HepG2 (cell line): ENCODE results near the gene SLAMF6.

ENCODE experiments used
- CREB1 ChIP-seq, 2 experiments: fragments of 450-650 bp in 1 of 2; IDR thresholded peaks; 2 replicates each; pipeline ENCODE4 v1.6.1; 2016 to 2017; ENCODE audit warnings: control low read depth in 1 of 2, mild to moderate bottlenecking in 1 of 2, missing compliant biosample characterization in 1 of 2, missing genetic modification characterization in 1 of 2
- RBFOX2 ChIP-seq: fragments of 200-400 bp; formaldehyde crosslinking; IDR thresholded peaks from 2 replicates; pipeline ENCODE4 v1.6.1; 2017; ENCODE audit warnings: low read depth, mild to moderate bottlenecking, low read length
- RFX3 ChIP-seq: IDR thresholded peaks from 2 replicates; pipeline ENCODE4 v1.6.1; 2016; ENCODE audit warnings: missing biosample characterization, missing genetic modification reagents
- SP140L ChIP-seq: sonication (generic); formaldehyde crosslinking; IDR thresholded peaks from 2 replicates; pipeline ENCODE4 v1.4.0; 2020; ENCODE audit warnings: missing genetic modification reagents, borderline replicate concordance
- TAF15 ChIP-seq: fragments of 200-400 bp; formaldehyde crosslinking; IDR thresholded peaks from one replicate; pipeline ENCODE4 v1.6.1; 2018; ENCODE audit warnings: mild to moderate bottlenecking, low read depth, low read length; ENCODE audit not compliant: poor library complexity, severe bottlenecking
- TCF12 ChIP-seq, 2 experiments: fragments of 450-650 bp in 1 of 2; sonication (generic) in 1 of 2; formaldehyde crosslinking in 1 of 2; IDR thresholded peaks; 2 replicates each; pipeline versions ENCODE4 v1.6.1 to v1.8.0; 2017 to 2022; ENCODE audit warnings: antibody characterized with exemption in 1 of 2, mild to moderate bottlenecking in 1 of 2, missing genetic modification reagents in 1 of 2, moderate library complexity in 1 of 2
- ZMAT3 ChIP-seq: sonication (generic); formaldehyde crosslinking; conservative IDR thresholded peaks from 2 replicates; pipeline ENCODE4 v1.7.0; 2021; ENCODE audit warnings: missing genetic modification reagents
- ZNF3 ChIP-seq: IDR thresholded peaks from 2 replicates; pipeline ENCODE4 v1.7.0; 2017; ENCODE audit warnings: inconsistent platforms
- ZNF496 ChIP-seq: sonication (generic); formaldehyde crosslinking; IDR thresholded peaks from 2 replicates; pipeline ENCODE4 v1.8.1; 2023; ENCODE audit warnings: mild to moderate bottlenecking, moderate library complexity, missing genetic modification reagents; ENCODE audit not compliant: insufficient replicate concordance
- ZNF552 ChIP-seq: sonication (generic); formaldehyde crosslinking; IDR thresholded peaks from 2 replicates; pipeline ENCODE4 v1.9.0; 2022; ENCODE audit warnings: missing genetic modification reagents, mild to moderate bottlenecking, borderline replicate concordance
- ZNF660 ChIP-seq: sonication (generic); formaldehyde crosslinking; IDR thresholded peaks from 2 replicates; pipeline ENCODE4 v1.5.1; 2020; ENCODE audit warnings: mild to moderate bottlenecking, low read depth, missing genetic modification reagents, borderline replicate concordance
- ZNF747 ChIP-seq: sonication (generic); formaldehyde crosslinking; IDR thresholded peaks from 2 replicates; pipeline ENCODE4 v1.8.1; 2023; ENCODE audit warnings: missing genetic modification reagents, mild to moderate bottlenecking, borderline replicate concordance
- TF ChIP-seq, protein P1 (sequence below): IDR thresholded peaks from 2 replicates; pipeline ENCODE4 v1.6.1; 2016; ENCODE audit warnings: missing biosample characterization, missing genetic modification reagents, low read depth
- TF ChIP-seq, protein P2 (sequence below): IDR thresholded peaks from 2 replicates; pipeline ENCODE4 v1.6.1; 2012; ENCODE audit warnings: low read depth, low read length, improper control_type of control experiment

DNA sequence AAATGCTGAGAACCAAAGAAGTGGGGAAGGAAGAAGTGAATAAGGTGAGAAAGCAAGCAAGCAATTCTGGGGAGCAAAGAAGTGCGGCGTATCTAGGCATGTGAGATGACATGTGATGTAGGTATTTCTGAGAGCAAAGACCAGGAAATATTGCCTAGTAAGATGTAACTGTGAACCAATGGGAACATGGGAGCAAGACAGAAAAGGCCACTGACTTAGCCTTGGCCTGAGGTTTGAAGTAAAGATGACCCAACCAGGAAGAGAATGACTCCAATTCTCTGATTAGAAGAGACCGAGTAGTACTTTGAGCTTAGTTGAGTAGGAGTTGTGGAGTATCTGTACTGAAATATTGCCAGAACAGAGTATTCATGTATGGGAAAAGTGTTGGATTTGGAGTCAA, 31.1 kb downstream of the SLAMF6 start:
- TF ChIP-seq ZMAT3 (CRISPR knock-in tag) = no peak
- TF ChIP-seq ZNF496 (CRISPR knock-in tag) = no peak
- no peak for TF ChIP-seq TAF15
- no peak for TF ChIP-seq ZNF552
- TF ChIP-seq RBFOX2 = no peak
- TF ChIP-seq CREB1 (IDR thresholded peaks at IDR 0.05) = no peak
- no peak for TF ChIP-seq CREB1 (CRISPR knock-in tag; IDR thresholded peaks at IDR 0.05)
- TF ChIP-seq RFX3 = no peak
- TF ChIP-seq ZNF3 (CRISPR knock-in tag) = no peak
- no peak for TF ChIP-seq ZNF747 (CRISPR knock-in tag)
- no peak for TF ChIP-seq SP140L (CRISPR knock-in tag)
- TF ChIP-seq, protein P1, sequence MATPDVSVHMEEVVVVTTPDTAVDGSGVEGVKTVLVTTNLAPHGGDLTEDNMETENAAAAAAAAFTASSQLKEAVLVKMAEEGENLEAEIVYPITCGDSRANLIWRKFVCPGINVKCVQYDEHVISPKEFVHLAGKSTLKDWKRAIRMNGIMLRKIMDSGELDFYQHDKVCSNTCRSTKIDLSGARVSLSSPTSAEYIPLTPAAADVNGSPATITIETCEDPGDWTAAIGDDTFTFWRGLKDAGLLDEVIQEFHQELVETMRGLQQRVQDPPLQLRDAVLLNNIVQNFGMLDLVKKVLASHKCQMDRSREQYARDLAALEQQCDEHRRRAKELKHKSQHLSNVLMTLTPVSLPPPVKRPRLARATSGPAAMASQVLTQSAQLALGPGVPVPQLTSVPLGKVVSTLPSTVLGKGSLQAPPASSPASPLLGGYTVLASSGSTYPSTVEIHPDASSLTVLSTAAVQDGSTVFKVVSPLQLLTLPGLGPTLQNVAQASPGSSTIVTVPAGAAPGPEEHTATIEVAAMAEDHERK (CRISPR knock-in tag) = no peak
- TF ChIP-seq TCF12 (IDR thresholded peaks at IDR 0.05) = no peak
- no peak for TF ChIP-seq TCF12 (CRISPR knock-in tag; IDR thresholded peaks at IDR 0.05)
- no peak for TF ChIP-seq ZNF660 (CRISPR knock-in tag)
- TF ChIP-seq, protein P2, sequence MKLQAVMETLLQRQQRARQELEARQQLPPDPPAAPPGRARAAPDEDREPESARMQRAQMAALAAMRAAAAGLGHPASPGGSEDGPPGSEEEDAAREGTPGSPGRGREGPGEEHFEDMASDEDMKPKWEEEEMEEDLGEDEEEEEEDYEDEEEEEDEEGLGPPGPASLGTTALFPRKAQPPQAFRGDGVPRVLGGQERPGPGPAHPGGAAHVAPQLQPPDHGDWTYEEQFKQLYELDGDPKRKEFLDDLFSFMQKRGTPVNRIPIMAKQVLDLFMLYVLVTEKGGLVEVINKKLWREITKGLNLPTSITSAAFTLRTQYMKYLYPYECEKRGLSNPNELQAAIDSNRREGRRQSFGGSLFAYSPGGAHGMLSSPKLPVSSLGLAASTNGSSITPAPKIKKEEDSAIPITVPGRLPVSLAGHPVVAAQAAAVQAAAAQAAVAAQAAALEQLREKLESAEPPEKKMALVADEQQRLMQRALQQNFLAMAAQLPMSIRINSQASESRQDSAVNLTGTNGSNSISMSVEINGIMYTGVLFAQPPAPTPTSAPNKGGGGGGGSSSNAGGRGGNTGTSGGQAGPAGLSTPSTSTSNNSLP = no peak
